Measurements from ENCODE around the gene RABGAP1L.
"Not testable (repeated sequence)": the region's sequence is repeated elsewhere in the genome, so short reads cannot be mapped to it uniquely, and the experiment has no call there.

Gene RABGAP1L

DNA sequence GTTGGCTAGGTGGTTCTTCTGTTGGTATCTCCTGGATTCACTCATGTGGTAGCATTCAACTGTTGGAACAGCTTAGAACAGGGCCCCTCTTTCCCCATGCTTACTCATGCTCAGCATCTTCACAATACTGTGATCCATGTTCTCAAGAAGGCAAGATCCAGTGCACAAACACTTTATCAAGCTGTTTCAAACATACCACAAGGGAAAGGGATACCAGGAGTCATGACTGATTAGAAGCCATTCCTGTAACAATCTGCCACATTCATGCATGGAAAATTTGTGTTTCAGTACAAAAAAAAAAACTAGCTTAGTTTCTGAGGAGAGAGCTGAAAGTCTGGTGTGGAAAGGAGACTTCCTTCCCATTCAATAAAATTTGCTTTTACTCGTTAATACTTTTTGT lies 670.7 kb downstream of the RABGAP1L start:
- DNase-seq: no peak

GRCh38 chr1:174836543-174836942 lies 677.2 kb downstream of the RABGAP1L start:
- DNase-seq: no peak

- DNase-seq: no peak
Measured at GRCh38 chr1:174837386-174837785, 678.1 kb downstream of the RABGAP1L start.

DNA sequence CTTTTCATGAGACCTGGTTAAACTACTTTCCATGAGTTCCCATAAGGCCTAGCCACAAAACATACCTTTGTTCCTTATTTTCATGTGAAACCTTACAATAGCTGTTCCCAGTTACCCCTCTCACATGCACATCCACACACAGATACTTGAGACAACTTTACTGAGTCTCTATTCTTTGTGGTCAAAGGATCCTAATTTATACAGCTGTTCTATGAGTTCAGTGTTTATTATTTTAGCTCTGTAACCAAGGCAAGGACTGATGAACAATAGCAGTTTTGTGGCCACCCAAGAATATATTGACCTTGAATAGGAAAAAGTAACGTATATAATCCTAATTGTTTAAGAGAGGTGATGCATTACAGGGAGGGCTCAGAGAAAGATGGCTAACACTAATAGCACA lies 679.9 kb downstream of the RABGAP1L start:
- no peak for DNase-seq

DNA sequence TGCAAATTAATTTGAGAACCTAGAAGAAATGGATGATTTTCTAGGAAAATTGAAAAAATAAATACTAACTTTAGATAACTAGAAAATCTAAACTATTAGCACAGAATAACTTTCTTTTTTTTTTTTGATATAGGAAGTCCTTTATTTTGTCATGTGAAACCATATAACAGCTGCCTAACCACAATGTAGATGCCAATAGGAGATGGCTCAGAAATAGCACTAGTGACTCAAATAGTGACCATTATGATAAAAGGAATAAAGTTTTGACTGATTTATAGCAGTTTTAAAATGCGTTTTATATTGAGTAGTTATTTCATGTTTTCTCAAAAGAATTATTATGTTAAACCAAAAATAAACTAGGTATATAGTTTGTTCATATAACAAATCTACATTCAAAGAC lies 682.4 kb downstream of the RABGAP1L start:
- DNase-seq: no peak

DNA sequence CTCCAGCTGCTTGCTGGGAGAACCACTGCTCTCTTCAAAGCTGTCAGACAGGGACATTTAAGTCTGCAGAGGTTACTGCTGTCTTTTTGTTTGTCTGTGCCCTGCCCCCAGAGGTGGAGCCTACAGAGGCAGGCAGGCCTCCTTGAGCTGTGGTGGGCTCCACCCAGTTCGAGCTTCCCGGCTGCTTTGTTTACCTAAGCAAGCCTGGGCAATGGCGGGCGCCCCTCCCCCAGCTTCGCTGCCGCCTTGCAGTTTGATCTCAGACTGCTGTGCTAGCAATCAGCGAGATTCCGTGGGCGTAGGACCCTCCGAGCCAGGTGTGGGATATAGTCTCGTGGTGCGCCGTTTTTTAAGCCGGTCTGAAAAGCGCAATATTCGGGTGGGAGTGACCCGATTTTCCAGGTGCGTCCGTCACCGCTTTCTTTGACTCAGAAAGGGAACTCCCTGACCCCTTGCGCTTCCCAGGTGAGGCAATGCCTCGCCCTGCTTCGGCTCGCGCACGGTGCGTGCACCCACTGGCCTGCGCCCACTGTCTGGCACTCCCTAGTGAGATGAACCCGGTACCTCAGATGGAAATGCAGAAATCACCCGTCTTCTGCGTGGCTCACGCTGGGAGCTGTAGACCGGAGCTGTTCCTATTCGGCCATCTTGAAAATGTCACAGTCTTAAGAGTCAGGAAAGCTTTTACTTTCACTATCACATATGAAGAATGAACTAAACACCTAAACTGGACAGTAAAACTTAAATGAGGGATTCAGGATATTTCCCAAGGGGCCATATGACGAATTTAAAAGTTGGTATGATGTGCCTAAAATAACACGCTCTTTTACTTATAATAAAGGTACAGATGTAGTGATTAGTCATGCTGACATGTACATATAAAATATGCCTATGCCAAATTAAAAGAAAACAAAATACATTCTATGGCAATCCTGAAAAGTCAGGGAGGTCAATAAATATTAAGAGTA lies 689.6 kb downstream of the RABGAP1L start:
- DNase-seq: not testable (repeated sequence)

DNA sequence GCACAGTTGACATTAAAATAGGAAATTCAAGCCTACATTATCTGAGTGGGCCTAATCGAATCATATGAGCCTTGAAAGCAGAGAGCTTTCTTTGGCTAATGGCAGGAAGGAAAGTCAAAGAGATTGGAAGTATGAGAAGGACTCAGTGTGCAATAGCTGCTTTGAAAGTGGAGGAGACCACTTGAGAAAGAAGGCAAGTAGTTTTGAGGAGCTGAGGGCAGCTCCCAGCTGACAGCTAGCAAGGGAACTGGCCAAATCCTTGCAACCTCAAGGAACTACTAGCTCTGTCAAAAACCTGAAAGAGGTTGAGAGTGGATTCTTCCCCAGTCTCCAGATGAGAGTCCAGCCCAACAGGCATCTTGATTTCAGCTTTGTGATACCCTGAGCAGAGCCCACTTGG lies 691.4 kb downstream of the RABGAP1L start:
- DNase-seq: no peak

- no peak for DNase-seq
Measured at GRCh38 chr1:174858301-174858700, 699.0 kb downstream of the RABGAP1L start.

DNA sequence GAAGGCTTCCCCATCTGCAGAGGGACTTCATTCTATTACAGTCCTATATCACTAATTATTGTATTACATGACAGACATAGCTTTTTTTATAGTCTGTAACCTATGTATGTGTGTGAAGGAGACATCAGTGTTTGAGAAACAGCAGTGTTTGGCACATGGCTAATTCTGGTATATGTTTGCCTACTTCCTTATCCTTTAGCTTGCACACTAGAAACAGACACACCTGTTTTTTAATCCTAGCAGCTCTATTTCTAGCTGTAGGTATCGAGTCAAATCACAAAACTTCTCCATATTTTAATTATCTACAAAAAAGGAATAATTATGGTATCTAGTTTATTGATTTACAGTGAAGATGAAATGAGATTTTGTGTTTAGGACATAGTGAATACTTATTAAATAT lies 711.0 kb downstream of the RABGAP1L start:
- no peak for DNase-seq

DNA sequence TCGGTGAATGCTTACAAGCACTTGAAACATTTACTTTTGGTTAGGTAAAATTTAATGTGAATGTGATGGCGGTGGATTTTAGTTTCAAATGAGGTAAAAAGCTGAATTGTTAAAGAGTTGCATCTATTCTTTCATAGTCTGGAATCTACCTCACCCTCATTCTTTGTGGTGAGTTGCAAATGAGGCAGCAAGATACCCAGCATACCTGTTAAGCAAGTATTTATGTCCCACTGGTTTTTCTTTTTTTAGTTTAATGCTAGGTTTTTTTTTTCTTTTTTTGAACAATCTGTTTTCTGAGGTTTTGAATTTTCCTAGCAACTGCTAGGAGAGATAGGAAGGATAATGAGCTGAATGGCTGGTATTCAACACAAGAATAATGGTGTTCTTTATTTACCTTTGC lies 712.6 kb downstream of the RABGAP1L start:
- DNase-seq: no peak

GRCh38 chr1:174872615-174873058 lies 713.3 kb downstream of the RABGAP1L start:
- no peak for DNase-seq

DNA sequence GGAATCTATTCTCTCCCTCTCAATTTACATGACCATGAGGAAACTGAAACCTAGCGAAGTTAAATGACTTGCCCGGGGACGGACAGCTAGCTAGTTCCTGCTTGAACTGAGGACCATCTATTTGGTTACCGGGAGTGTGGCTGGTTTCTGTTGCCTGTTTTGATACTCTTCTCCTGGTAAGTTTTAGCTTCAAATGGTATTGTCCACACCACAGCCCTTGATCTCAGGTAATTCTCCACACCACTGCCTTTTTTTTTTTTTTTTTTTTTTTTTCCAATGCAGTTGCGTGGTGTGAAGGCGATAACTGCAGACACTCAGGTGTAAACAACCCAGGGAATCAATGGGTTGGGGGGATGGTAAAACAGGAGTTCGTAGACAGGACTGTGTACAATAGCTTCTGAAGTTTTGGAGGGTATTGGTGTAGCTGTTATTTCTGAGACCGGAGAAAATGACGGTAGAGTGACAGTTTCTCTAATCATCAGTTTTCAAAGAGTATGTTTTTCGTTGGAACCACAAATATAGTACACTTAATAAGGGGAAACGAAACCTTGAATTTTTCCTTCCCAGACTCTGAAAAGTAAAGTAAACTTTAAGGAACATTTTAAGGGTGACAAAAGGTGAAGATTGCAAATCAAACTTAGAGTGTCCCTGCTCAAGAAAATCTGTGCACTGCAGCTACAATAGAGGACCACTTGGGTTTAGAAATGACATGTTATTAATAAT lies 715.2 kb downstream of the RABGAP1L start:
- DNase-seq: no peak

GRCh38 chr1:174875306-174875705 lies 716.0 kb downstream of the RABGAP1L start:
- DNase-seq: no peak

GRCh38 chr1:174877208-174877673 lies 717.9 kb downstream of the RABGAP1L start:
- DNase-seq: no peak

DNA sequence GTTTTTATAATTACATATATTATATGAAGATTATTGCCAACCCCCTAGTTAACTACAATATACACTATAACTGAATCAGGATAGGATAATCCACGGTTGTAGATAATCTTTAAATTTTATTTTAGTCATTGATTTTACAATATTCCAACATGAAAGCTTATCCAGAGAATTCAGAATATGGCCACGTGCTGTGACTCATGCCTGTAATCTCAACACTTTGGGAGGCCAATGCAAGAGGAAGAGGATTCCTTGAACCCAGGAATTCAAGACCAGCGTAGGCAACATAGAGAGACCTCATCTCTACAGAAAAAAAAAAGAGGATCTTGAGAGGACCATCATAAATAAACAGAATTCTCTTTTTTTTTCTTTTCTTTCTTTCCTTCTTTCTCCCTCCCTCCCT lies 720.9 kb downstream of the RABGAP1L start:
- no peak for DNase-seq

GRCh38 chr1:174883409-174883808 lies 724.1 kb downstream of the RABGAP1L start:
- no peak for DNase-seq

GRCh38 chr1:174884038-174884437 lies 724.7 kb downstream of the RABGAP1L start:
- DNase-seq: no peak

DNA sequence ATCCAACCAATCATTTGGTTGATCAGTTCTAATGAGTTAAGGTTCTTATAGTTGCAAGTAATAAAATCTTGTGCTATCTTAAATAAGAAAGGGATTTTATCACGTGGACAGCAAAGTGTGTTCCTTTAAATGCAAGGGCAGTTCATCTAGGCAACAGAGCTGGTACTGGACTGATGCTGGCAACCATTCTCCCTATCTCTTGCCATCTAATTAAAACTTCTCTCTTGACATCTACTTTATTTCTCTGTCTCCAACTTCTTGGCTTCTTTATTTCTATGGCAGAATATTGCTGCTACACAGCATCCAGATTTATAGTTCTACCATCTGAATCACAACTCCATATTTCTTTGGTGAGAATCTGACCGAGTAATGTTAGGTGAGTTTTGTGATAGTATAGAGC lies 725.2 kb downstream of the RABGAP1L start:
- DNase-seq: no peak

DNA sequence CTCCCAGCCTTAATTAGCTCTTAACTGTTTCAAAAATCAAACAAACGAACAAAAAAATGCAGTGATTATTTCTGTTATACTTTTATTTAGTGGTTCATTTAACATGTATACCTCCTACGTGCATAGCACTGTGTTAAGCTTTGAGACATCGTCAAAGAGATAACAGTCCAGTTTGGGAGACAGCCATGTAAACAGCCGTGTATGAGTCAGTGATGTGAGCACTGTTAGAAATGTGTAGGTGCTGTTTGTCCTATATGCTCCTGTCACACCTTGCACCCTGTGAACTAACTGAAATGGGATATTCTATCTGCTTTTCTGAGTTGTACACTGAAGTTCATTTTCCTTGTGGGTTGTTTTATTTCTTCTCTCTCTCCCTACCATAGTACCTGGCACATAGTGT lies 730.7 kb downstream of the RABGAP1L start:
- no peak for DNase-seq

DNA sequence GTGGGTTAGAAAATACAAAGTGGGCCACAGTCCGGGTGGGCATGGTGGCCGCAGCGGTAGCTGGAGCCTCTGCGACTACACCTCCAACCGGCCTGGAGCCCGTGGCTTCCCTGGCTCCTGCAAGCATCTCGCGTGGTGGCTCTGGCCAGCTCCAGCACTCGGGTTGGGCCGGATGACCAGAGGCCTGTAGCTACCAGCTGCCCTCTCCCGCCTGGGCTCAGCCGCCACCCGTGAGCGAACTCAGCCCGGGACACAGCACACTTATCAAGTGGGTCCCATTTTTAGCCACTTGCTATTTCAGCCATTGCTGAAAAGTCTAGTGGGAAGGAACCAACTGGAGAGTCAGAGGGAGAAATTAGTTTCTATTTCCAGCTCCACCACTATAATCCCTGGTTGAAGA lies 732.7 kb downstream of the RABGAP1L start:
- DNase-seq: no peak

- no peak for DNase-seq
Measured at GRCh38 chr1:174894117-174894762, 734.9 kb downstream of the RABGAP1L start.

DNA sequence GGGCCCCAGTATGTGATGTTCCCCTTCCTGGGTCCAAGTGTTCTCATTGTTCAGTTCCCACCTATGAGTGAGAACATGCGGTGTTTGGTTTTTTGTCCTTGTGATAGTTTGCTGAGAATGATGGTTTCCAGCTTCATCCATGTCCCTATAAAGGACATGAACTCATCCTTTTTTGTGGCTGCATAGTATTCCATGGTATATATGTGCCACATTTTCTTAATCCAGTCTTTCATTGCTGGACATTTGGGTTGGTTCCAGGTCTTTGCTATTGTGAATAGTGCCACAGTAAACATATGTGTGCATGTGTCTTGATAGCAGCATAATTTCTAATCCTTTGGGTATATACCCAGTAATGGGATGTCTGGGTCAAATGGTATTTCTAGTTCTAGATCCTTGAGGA lies 736.3 kb downstream of the RABGAP1L start:
- not testable (repeated sequence) for DNase-seq

- DNase-seq: no peak
Measured at GRCh38 chr1:174898102-174898797, 738.9 kb downstream of the RABGAP1L start.
